GM10248 (cell line): ENCODE measurements around the gene TRIM2.

ENCODE experiments used
- CTCF ChIA-PET: fragments of 300-600 bp; sonication (Branson Sonifier 250); formaldehyde crosslinking; extraction: SDS; loops from one replicate; lab custom pipeline; 2021; ENCODE audit warnings: antibody characterized with exemption; lab: Yijun Ruan, JAX
- POLR2A ChIA-PET: fragments of 350-650 bp; sonication (Branson Sonifier 250); formaldehyde crosslinking; extraction: SDS; loops from one replicate; lab custom pipeline; 2020; ENCODE audit warnings: antibody characterized with exemption; lab: Yijun Ruan, JAX
- DNase-seq: peaks from one replicate; pipeline ENCODE4 v3.0.0; 2012; ENCODE audit errors: extremely low spot score
- TF ChIP-seq, protein P1 (sequence below): IDR thresholded peaks from 2 replicates; pipeline ENCODE4 v1.5.1; 2012; ENCODE audit warnings: mild to moderate bottlenecking, low read depth; ENCODE audit errors: extremely low read depth, missing control alignments, control extremely low read depth

The TRIM2 gene

DNA sequence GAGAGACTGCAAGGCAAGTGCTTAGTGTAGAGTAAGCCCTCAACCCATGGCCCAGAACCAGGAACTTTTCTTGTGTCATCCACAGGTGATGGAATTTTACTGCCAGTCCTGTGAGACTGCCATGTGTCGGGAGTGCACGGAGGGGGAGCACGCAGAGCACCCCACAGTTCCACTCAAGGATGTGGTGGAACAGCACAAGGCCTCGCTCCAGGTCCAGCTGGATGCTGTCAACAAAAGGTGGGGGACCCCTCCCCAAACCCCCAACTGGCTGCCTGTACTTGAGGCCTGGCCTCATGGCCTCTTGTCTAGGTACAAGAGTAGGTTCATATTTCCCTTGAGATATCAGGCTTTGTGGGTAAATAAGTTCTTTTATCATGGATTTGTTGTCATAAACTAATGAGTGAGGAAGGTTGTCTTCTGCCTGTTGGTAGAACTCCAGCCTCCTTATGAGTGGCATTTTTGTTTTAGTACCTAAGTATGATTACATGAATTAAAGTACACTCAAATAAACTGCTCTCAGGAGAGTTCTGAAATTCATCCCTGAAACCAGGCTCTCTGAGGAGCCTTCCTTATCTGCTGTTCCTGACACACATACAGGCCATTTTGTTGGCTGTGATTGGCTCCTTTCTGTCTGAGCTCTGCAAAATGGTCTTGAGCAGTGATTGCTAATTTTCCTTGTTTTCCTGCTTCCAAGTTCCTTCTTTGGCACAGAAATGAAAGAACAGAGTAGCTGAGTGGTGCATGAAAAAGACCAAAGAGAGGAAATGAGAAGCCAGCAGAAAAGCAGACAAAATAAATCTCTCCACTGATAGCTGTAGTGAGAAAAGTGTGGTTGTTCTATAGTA is 88.9 kb downstream of the TRIM2 start:
- TF ChIP-seq, protein P1, sequence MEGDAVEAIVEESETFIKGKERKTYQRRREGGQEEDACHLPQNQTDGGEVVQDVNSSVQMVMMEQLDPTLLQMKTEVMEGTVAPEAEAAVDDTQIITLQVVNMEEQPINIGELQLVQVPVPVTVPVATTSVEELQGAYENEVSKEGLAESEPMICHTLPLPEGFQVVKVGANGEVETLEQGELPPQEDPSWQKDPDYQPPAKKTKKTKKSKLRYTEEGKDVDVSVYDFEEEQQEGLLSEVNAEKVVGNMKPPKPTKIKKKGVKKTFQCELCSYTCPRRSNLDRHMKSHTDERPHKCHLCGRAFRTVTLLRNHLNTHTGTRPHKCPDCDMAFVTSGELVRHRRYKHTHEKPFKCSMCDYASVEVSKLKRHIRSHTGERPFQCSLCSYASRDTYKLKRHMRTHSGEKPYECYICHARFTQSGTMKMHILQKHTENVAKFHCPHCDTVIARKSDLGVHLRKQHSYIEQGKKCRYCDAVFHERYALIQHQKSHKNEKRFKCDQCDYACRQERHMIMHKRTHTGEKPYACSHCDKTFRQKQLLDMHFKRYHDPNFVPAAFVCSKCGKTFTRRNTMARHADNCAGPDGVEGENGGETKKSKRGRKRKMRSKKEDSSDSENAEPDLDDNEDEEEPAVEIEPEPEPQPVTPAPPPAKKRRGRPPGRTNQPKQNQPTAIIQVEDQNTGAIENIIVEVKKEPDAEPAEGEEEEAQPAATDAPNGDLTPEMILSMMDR = no peak
- CTCF ChIA-PET = interaction anchor here (0.5 to 1.4 kb wide), 3 partner anchors 7 to 151 kb away, joined by 3 to 4 read pairs (median 3); no protein-coding TSS in a partner anchor
- no peak for DNase-seq
- POLR2A ChIA-PET = interaction anchor here (0.5 kb wide), 1 partner anchor 139 kb away, joined by 6 read pairs; no protein-coding TSS in a partner anchor

DNA sequence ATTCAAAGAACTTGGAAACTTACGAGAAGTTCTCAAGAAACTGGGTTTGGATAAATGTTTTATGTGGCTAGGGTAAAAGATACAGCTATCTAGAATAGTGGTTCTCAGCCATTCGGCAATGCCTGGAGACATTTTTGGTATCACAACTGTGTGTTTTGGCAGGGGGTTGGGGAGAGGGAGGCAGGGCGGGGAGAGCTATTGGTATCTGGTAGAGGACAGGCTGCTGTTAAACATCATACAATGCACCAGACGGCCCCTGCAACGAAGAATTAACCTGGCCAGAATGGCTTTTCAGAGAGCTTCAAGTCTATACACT is 89.5 kb downstream of the TRIM2 start:
- POLR2A ChIA-PET = interaction anchor here (0.5 kb wide), 1 partner anchor 138 kb away, joined by 6 read pairs; no protein-coding TSS in a partner anchor
- TF ChIP-seq, protein P1 = no peak
- CTCF ChIA-PET = interaction anchor here (1.3 to 1.4 kb wide), 2 partner anchors 25 to 151 kb away, joined by 3 to 4 read pairs; no protein-coding TSS in a partner anchor
- no peak for DNase-seq

- POLR2A ChIA-PET = no interaction called here
Observed at GRCh38 chr4:153294631-153295030, 90.4 kb downstream of the TRIM2 start.

GRCh38 chr4:153295131-153295755 is 91.0 kb downstream of the TRIM2 start:
- ChIA-PET POLR2A (no interaction called here), CTCF (interaction anchor here (1.0 to 1.6 kb wide), 2 partner anchors 10 to 15 kb away, joined by 3 to 5 read pairs; no protein-coding TSS in a partner anchor)
- TF ChIP-seq, protein P1 = no peak
- no peak for DNase-seq

More at GRCh38 chr4:153294631-153295030, 90.4 kb downstream of the TRIM2 start:
- no peak for DNase-seq
- TF ChIP-seq, protein P1 = no peak
- CTCF ChIA-PET = interaction anchor here (0.9 to 1.3 kb wide), 2 partner anchors 9 to 24 kb away, joined by 3 to 4 read pairs; no protein-coding TSS in a partner anchor

GRCh38 chr4:153296040-153296823 is 92.0 kb downstream of the TRIM2 start:
- no peak for DNase-seq
- TF ChIP-seq, protein P1 = no peak
- CTCF ChIA-PET = interaction anchor here (0.8 to 1.6 kb wide), 4 partner anchors 9 to 18 kb away, joined by 3 to 5 read pairs (median 3); no protein-coding TSS in a partner anchor
- POLR2A ChIA-PET = no interaction called here
